IPS-18c (cell line): Measurements from ENCODE around the gene VSIG8.

Experiments used
- H3K4me3 ChIP-seq: 2 replicates; pipeline ENCODE4 v1.7.0; 2013; ENCODE audit warnings: low read depth, mild to moderate bottlenecking, low read length, moderate library complexity; ENCODE audit not compliant: insufficient read depth
- H3K9me3 ChIP-seq: one replicate; pipeline ENCODE4 v1.6.1; 2013; ENCODE audit warnings: mild to moderate bottlenecking, low read length, moderate library complexity; ENCODE audit not compliant: control insufficient read depth, insufficient read depth

VSIG8 gene

GRCh38 chr1:159868766-159869165 lies 6.3 kb upstream of the VSIG8 start:
- Histone ChIP-seq H3K4me3 (no peak overlapping the region), H3K9me3 (peaks cover 2% of the 10 kb centered on the region)

- no peaks in the 10 kb centered on the region for H3K9me3 ChIP-seq
- H3K4me3 ChIP-seq, result no peak overlapping the region
These were observed 5.2 kb upstream of the VSIG8 start for GRCh38 chr1:159867664-159868026.

DNA sequence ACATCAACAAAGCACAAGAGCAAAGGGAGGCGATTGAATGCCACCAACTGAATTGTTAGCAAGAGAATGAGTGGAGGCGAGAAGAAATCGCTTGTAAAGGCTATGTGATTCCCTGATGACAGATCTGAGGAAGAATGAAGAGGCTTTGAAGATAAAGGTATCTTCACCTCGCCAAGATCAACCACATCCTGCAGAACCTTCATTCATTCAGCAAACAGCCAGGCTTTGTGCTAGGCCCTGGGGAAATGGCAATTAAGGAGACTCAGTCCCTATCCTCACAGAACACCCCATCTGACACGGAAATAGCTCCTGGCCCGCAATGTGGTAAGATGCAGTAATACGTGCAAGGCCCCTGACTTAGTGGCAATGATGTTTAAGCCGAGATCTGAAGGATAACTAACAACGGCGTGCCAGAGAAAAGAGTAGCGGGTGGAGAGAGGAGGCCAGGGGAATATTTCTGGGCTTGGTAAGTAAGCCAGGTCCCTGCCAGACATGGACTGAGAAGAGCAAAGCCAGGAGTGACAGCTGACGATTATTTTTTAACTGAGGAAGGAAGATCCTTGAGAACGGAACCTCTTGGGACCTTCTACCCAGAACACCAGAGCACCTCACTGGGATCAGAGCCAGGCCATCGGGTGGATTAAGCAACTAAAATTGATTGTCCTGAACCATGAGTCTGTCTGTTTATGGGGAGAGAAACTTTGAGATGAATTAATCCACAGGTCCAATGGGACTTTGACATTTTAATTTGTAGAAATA lies 4.6 kb upstream of the VSIG8 start:
- Histone ChIP-seq H3K4me3 (no peak overlapping the region), H3K9me3 (no peaks in the 10 kb centered on the region)

GRCh38 chr1:159866066-159866465 lies 3.6 kb upstream of the VSIG8 start:
- no peaks in the 10 kb centered on the region for H3K9me3 ChIP-seq
- no peak overlapping the region for H3K4me3 ChIP-seq

- Histone ChIP-seq H3K4me3 (no peak overlapping the region), H3K9me3 (no peaks in the 10 kb centered on the region)
These were observed 1.8 kb upstream of the VSIG8 start for GRCh38 chr1:159864262-159864661.

DNA sequence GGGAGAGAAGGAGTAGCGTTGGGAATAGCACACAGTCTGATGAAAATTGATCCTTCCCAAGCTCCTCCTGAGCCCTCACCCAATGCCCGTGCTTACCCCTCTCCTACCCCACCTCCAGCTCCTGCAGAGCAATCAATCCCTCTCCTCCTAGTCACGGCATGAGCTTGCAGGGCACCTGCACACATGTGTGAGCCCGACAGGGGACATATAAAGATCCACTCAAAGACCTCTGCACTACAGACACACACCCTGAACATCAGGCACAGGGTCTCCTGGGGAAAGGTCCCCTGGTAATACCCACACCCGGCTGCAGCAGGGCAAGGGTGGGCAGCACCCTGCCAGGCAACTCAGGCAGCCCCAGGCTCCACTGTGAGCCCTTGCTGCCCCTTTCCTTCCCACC lies 426 bp downstream of the VSIG8 start:
- Histone ChIP-seq H3K9me3 (no peaks in the 10 kb centered on the region), H3K4me3 (no peak overlapping the region)

- H3K4me3 ChIP-seq, result no peak overlapping the region
- H3K9me3 ChIP-seq, result no peaks in the 10 kb centered on the region
These were observed 1.2 kb downstream of the VSIG8 start for GRCh38 chr1:159861218-159861617.

- no peaks in the 10 kb centered on the region for H3K9me3 ChIP-seq
- no peak overlapping the region for H3K4me3 ChIP-seq
These were observed 2.0 kb downstream of the VSIG8 start for GRCh38 chr1:159860456-159860855.

GRCh38 chr1:159859767-159860322 lies 2.6 kb downstream of the VSIG8 start:
- Histone ChIP-seq H3K4me3 (no peak overlapping the region), H3K9me3 (no peaks in the 10 kb centered on the region)

GRCh38 chr1:159857889-159858288 lies 4.6 kb downstream of the VSIG8 start:
- Histone ChIP-seq H3K9me3 (peaks cover 3% of the 10 kb centered on the region), H3K4me3 (no peak overlapping the region)

GRCh38 chr1:159856576-159856975 lies 5.9 kb downstream of the VSIG8 start:
- peaks cover 3% of the 10 kb centered on the region for H3K9me3 ChIP-seq
- H3K4me3 ChIP-seq, result no peak overlapping the region

- no peak overlapping the region for H3K4me3 ChIP-seq
- H3K9me3 ChIP-seq, result peaks cover 3% of the 10 kb centered on the region
These were observed 6.7 kb downstream of the VSIG8 start for GRCh38 chr1:159855709-159856108.

DNA sequence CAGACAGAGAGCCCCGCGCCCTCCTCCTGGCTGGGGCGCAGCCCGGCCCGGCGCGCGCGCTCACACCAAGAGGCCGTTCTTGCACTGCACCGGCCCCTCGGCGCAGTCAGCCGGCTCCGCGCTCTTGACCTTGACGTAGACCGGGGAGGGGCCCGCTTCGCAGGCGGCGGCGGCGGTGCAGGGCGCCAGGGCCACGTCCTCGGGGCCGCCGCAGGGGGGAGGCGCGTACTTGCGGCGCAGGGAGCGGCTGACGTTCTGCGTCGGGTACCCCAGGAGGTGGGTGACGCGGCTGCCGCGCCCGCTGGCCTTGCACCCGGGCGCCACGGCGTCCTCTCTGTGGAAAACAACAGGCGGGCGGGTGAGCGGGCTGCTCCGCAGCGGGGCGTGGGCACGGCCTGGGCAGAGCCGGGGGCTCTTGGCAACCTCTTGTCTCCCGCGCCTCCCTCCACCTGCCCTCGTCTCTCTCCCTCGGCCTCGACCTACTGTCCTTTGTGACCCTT lies 7.7 kb downstream of the VSIG8 start:
- H3K9me3 ChIP-seq, result peaks cover 3% of the 10 kb centered on the region
- peak overlapping the region; percentile 63 for H3K4me3 ChIP-seq

DNA sequence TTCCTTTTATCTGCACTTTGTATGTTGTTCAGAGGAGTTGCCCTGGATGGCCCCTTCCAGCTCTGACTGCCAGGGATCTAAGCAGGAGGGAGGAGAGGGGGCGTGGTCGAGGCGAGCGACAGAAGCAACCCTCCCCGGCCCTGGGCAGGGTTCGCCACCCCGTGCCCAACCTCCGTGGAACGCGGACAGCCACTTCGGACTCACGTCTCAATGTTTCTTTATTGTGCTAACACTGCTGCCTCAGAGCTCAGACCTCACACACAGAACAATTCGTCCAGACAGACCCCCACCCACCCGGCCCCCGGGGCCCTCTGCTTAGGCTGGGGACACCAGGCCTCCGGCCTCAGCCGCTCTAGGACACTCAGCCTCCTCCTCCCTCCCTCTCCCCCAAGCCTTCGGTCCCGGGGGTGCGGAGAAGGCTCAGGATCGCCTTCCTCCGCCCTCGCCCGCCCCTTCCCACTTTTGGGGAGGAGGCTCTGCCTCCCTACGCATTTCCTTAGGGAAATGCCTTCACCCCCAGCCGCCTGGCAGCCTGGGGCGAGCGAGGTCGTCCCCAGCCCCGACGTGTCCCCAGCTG lies 8.3 kb downstream of the VSIG8 start:
- H3K4me3 ChIP-seq, result peak overlapping the region; percentile 63
- peaks cover 3% of the 10 kb centered on the region for H3K9me3 ChIP-seq

DNA sequence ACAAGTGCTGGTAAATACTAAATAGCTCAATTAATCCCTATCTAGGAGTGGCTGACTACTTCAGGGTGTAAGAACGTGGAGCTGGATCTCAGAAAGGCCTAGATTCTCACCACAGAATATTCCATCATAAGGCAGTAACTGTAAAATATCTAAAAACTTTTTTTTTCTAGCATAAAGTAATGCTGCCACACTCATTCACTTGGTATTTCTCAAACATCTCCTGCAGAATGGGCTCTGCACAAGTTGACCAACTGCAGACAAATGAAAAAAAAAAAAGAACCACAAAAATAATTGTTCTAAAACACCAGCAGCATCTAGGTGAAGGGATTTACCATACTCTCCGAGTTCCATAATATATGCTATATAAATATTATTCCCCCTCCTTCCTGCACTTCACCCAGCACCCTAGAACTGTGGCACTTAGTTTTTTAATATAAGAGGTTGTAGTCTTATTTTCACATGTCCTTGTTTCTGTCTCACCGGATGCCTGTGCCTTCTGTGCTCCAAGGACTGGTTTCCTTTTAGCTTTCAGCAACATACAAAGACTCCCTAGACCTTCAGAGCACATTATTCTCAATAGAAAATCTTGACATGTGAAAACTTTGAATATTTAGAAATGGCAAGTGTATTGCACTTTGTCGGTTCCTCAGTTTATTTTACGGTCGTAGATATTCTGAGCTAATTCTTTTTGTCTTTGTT lies 8.9 kb downstream of the VSIG8 start:
- H3K4me3 ChIP-seq, result peak overlapping the region; percentile 63
- peaks cover 3% of the 10 kb centered on the region for H3K9me3 ChIP-seq

DNA sequence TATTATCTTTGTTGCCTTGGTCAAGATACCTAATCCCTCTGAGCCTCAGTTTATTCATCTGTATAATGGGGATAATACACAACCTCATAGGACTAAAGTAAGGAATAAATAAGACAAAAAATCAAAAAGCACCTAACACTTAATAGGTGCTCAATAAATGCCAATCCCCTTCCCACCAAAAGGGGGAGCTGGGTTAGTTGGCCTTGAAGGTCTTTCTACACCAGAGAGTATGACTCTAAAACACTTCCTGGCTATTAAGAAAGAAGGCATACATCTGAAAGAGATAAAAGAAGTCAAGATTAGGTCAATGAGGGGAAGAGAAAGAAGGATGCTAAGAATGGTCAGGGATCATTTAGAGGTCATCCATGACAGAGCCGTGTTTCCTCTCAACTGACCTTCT lies 11.1 kb downstream of the VSIG8 start:
- Histone ChIP-seq H3K9me3 (peaks cover 3% of the 10 kb centered on the region), H3K4me3 (no peak overlapping the region)

GRCh38 chr1:159849626-159850366 lies 12.7 kb downstream of the VSIG8 start:
- Histone ChIP-seq H3K4me3 (no peak overlapping the region), H3K9me3 (peaks cover 3% of the 10 kb centered on the region)
